Tibial artery (tissue), 4 donors: Measurements from ENCODE around the gene ACHE.
A peak's percentile ranks its signal among the peaks of the same experiment; 100 is the strongest.

ENCODE experiments used
- DNase-seq, 2 donors: peaks; one replicate each; pipeline ENCODE4 v3.0.0-alpha.2; 2019
- H3K27ac ChIP-seq, 2 donors: fragments of 200-600 bp; sonication (generic) in 1 of 2; 1 replicate in 1 of 2; 2 replicates in 1 of 2; pipeline ENCODE4 v1.5.1; 2018 to 2019; ENCODE audit warnings: mild to moderate bottlenecking in 1 of 2
- H3K27me3 ChIP-seq, 2 donors: fragments of 200-600 bp; sonication (generic) in 1 of 2; one replicate each; pipeline versions ENCODE4 v1.5.1 to v1.6.0; 2016 to 2019
- H3K36me3 ChIP-seq, 3 donors: fragments of 200-600 bp; sonication (generic) in 2 of 3; one replicate each; pipeline ENCODE4 v1.5.1; 2016 to 2019; ENCODE audit warnings: mild to moderate bottlenecking in 2 of 3
- H3K4me1 ChIP-seq, 4 donors: fragments of 200-600 bp; sonication (generic) in 2 of 4; 1 replicate in 3 of 4; 2 replicates in 1 of 4; pipeline ENCODE4 v1.5.1; 2016 to 2019
- H3K4me3 ChIP-seq, 2 donors: fragments of 200-600 bp; sonication (generic) in 1 of 2; 1 replicate in 1 of 2; 2 replicates in 1 of 2; pipeline ENCODE4 v1.5.1; 2018 to 2019; ENCODE audit warnings: mild to moderate bottlenecking in 2 of 2
- H3K9me3 ChIP-seq, 3 donors: fragments of 200-600 bp; sonication (generic) in 1 of 3; one replicate each; pipeline ENCODE4 v1.5.1; 2016 to 2019
- intact Hi-C: fragments of 100-400 bp; cut with DNase I; formaldehyde crosslinking; loops from one replicate; pipeline ENCODE4 v1.15.0; 2023; ENCODE audit warnings: low total_unique reads
- TF ChIP-seq, protein P1 (sequence below), 2 experiments: fragments of 200-600 bp in 1 of 2; fragments of 450-650 bp in 1 of 2; IDR thresholded peaks; one replicate each; pipeline ENCODE4 v1.5.1; 2017 to 2019; ENCODE audit warnings: antibody characterized with exemption in 2 of 2, mild to moderate bottlenecking in 1 of 2, moderate library complexity in 1 of 2

The ACHE gene

DNA sequence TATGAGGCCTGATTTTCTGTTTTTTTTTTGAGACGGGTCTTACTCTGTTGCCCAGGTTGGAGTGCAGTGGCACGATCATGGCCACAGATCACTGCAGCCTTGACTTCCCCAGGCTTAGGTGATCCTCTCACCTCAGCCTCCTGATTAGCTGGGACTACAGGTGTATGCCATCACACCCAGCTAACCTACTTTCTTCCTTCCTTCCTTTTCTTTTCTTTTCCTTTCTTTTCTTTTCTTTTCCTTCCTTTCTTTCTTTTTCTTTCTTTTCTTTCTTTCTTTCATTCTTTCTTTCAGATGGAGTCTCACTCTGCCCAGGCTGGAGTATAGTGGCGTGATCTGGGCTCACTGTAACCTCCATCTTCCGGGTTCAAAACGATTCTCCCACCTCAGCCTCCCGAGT, 17.0 kb downstream of the ACHE start:
- Histone ChIP-seq H3K4me1 (peaks cover 7 to 41% (median 33%) of the 10 kb centered on the region in 4 donors), H3K4me3 (no peak overlapping the region)
- intact Hi-C loops: no loop called here

DNA sequence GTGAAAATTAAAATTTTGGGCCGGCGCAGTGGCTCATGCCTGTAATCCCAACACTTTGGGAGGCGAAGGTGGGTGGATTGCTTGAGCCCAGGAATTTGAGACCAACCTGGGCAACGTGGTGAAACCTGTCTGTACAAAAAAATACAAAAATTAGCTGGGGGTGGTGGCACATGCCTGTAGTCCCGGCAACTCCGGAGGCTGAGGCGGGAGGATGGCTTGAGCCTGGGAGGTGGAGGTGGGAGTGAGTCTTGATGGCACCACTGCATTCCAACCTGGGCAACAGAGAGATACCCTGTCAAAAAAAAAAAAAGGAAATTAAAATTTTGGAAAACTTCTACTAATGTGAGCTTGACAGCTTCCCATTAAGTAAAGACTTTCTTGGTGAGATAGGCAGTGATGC, 17.7 kb downstream of the ACHE start:
- intact Hi-C loops: no loop called here
- DNase-seq: no peak
- Histone ChIP-seq H3K9me3 (no peaks in the 10 kb centered on the region), H3K36me3 (peaks cover 33 to 54% (median 48%) of the 10 kb centered on the region in 3 donors), H3K4me1 (peaks cover 7 to 41% (median 33%) of the 10 kb centered on the region in 4 donors), H3K27ac (no peak overlapping the region), H3K27me3 (no peaks in the 10 kb centered on the region), H3K4me3 (no peak overlapping the region)
- TF ChIP-seq, protein P1, sequence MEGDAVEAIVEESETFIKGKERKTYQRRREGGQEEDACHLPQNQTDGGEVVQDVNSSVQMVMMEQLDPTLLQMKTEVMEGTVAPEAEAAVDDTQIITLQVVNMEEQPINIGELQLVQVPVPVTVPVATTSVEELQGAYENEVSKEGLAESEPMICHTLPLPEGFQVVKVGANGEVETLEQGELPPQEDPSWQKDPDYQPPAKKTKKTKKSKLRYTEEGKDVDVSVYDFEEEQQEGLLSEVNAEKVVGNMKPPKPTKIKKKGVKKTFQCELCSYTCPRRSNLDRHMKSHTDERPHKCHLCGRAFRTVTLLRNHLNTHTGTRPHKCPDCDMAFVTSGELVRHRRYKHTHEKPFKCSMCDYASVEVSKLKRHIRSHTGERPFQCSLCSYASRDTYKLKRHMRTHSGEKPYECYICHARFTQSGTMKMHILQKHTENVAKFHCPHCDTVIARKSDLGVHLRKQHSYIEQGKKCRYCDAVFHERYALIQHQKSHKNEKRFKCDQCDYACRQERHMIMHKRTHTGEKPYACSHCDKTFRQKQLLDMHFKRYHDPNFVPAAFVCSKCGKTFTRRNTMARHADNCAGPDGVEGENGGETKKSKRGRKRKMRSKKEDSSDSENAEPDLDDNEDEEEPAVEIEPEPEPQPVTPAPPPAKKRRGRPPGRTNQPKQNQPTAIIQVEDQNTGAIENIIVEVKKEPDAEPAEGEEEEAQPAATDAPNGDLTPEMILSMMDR (IDR thresholded peaks at IDR 0.05): no peak

More for the DNA sequence above, 17.0 kb downstream of the ACHE start:
- Histone ChIP-seq H3K36me3 (peaks cover 35 to 54% (median 48%) of the 10 kb centered on the region in 3 donors), H3K27me3 (no peaks in the 10 kb centered on the region), H3K9me3 (no peaks in the 10 kb centered on the region), H3K27ac (no peak overlapping the region)
- TF ChIP-seq, protein P1 (IDR thresholded peaks at IDR 0.05): no peak
- DNase-seq: no peak

DNA sequence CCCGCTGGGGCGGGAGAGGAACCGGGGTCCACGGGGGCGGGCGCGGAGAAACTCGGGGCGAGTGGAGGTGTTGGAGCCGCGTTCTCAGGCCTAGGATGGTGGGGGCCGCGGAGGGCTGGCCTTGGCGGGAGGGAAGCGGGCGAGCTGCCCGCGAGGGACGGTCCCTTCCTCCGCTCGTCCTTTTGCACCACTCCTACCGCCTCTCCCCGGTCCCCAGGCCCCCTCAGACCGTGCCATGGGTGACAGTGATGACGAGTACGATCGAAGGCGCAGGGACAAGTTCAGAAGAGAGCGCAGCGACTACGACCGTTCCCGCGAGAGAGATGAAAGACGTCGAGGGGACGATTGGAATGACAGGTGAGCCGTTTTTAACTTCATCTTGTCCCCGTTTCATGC, 20.3 kb downstream of the ACHE start:
- H3K27ac ChIP-seq: peak overlapping the region; percentile 85 to 93
- H3K36me3 ChIP-seq: peaks cover 25 to 55% (median 48%) of the 10 kb centered on the region in 3 donors
- intact Hi-C loops: no loop called here
- no peaks in the 10 kb centered on the region for H3K9me3 ChIP-seq
- H3K27me3 ChIP-seq: no peaks in the 10 kb centered on the region
- peaks cover 7 to 41% (median 33%) of the 10 kb centered on the region in 4 donors for H3K4me1 ChIP-seq
- peak overlapping the region; percentile 67 to 88 for H3K4me3 ChIP-seq
- TF ChIP-seq, protein P1 (IDR thresholded peaks at IDR 0.05): no peak
- DNase-seq: no peak

DNA sequence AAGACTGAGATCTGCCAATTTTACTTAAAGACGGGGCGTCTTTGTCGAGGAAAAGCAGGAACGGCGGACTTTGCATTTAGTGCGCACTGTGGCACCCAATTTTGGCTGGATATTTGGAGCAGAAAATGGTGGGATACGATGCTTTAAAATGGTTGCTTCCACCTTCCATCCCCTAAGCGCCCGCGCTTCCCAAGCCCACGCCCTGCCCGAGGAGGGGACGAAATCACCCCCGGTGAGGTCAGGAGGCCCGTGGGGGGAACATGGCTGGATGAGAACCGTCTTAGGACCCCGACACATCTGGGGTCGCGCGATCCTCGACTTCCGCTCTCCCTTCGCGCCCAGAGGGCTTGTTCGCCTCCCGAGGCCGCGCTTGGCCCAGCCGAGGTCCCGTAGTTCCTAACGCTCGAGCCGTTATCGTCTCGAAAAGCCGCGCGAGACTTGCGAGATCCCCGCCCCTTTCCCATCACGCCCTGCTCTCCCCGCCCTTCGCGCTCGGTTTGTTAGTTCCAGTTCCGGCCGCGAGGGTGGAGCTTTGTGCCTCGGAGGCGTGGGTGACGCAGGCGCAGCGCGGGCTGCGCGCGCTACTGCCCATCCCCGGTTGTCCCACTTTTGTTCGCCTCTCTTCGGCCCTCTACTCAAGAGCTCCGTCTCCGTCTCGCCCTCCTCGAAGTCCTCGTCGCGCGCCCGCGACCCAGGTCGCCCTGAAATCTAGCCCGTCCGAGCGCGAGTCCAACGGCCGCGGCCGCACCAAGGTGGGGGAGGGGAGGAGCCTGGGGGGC, 20.9 kb downstream of the ACHE start, which contains the start of gene SRRT:
TSS of gene SRRT (plus strand) at position 527 of the 779 bp plus-strand sequence. CDS start 488 bp downstream, outside the sequence.
- no peaks in the 10 kb centered on the region for H3K9me3 ChIP-seq
- TF ChIP-seq, protein P1 (IDR thresholded peaks at IDR 0.05): peak; percentile 66 to 72
- peak within 1 kb of the TSS; percentile 85 to 93 for H3K27ac ChIP-seq
- H3K4me1 ChIP-seq: peaks cover 7 to 44% (median 33%) of the 10 kb centered on the region in 4 donors
- H3K27me3 ChIP-seq: no peaks in the 10 kb centered on the region
- intact Hi-C loops: no loop called here
- DNase-seq: peak; percentile 98 to 99
- H3K4me3 ChIP-seq: peak within 1 kb of the TSS; percentile 67 to 88
- H3K36me3 ChIP-seq: peaks cover 29 to 53% (median 50%) of the 10 kb centered on the region in 3 donors

DNA sequence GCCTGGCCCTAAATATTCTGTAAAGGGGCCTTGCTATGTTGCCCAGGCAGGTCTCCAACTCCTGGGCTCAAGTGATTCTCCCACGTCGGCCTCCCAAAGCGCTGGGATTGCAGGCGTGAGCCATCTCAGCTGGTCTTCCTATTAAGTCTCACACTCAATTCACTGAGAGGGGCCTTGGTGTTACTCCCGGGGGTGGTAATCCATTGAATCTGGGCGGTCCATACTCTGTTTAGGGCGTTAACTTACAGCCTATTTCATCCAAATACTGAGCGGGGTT, 21.4 kb downstream of the ACHE start:
- intact Hi-C loops: no loop called here
- H3K27ac ChIP-seq: peak overlapping the region; percentile 85 to 93
- peak in 1 of 2 donors; percentile 62 for DNase-seq
- H3K9me3 ChIP-seq: no peaks in the 10 kb centered on the region
- TF ChIP-seq, protein P1 (IDR thresholded peaks at IDR 0.05): no peak
- peaks cover 7 to 45% (median 33%) of the 10 kb centered on the region in 4 donors for H3K4me1 ChIP-seq
- no peaks in the 10 kb centered on the region for H3K27me3 ChIP-seq
- peaks cover 29 to 52% (median 49%) of the 10 kb centered on the region in 3 donors for H3K36me3 ChIP-seq
- peak overlapping the region; percentile 67 to 88 for H3K4me3 ChIP-seq
